Activated T-cell treated with anti-CD3 and anti-CD28 coated beads for 24 hours (primary cell): ENCODE data around the gene SOX9.
"Not testable (repeated sequence)": the region's sequence is repeated elsewhere in the genome, so short reads cannot be mapped to it uniquely, and the experiment has no call there.

Experiments used
- DNase-seq: peaks from one replicate; pipeline ENCODE4 v3.0.0-alpha.2; 2020; ENCODE audit warnings: low read depth

SOX9 gene

DNA sequence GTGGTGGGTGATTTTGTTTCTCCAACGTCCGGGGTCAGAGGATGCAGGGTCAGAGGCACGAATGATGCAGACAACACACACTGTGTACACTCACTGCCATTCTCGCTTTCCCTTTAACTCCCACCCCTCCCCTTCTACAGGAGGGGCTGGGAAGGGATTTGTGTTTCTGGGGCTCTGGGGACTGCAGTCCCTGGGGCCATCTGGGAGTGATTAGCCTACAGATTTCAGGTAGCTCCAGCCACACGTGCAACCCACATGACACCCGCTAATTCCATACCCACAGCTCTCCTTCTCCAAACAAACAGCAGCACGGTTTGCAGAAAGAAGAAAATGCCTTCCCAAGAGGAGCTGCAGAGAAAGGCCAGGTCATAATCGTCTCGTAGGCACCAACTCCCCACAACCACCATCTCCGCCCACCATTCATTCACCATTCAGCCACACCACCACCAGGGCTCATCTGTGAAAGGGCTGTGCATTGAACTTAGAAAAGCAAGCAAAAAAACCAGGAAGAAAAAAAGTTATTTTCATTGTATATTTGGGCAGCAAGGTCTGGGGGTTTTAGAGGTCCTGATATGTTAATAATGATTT lies 9.4 kb upstream of the SOX9 start:
- no peak for DNase-seq

DNA sequence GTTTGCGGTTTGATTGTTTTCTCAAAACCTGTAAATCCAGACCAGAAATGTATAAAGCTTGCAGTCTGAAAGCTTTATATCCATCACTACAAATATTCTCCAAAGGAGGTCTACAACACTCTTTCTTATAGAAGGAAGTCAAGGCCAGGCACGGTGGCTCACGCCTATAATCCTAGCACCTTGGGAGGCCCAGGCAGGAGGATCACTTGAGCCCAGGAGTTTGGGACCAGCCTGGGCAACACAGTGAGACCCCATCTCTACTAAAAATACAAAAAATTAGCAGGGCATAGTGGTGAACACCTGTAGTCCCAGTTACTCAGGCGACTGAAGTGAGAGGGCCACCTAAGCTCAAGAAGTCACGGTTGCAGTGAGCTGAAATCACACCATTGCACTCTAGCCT lies 8.9 kb upstream of the SOX9 start:
- DNase-seq: not testable (repeated sequence)

DNA sequence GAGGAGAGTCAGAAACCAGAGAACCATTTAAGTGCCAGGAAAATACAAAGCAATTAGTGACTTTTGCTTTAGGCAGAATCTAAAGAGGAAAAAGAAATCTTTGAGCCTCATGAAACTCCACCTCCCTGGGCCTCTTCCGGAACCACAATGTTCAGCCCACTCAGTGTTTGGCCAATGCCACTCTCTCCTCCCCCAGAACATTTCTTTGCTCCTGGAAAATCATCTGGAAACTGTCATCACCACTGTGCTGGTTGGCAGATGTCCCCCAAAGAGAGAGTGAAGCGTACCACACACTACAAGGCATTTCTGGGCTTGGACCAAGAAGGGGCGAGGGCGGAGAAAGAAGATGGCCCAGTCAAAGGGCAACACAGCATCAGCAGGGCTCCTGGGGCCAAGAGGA lies 7.1 kb upstream of the SOX9 start:
- no peak for DNase-seq

DNA sequence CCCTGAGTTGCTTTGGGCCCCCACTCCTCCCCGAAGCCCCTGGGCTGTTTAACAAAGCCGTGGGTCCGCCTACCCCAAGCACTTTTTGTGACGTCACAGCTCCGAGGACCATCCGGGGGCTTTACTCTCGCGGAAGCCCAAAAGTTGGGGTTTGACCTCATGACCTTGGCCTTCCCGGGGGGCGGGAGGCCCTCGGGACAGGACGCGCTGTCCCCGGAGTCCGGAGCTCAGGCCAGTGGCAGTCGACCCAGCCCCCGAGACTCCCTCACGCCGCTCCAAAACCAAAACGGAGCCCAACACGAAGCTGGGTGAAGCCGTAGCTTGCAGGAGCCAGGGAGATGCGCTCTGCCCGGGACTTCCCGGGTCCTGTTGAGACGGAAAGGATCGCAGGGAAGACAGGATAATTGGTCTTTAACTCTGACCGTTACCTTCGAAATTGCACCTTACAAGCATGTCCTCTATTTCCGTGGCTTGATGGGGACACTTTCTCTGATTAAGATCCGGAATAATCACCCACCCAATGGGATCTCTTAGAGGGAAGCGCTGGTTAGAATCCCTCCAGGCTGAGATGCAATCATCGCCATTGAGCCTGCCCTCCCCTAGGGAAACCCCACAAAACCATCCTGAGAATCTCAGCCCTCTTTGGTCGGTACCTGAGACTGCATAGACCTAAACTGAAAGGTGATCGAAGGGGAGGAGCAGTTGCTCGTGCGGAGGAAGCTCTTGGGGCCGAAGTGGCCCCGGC lies 4.9 kb upstream of the SOX9 start:
- DNase-seq: no peak

DNA sequence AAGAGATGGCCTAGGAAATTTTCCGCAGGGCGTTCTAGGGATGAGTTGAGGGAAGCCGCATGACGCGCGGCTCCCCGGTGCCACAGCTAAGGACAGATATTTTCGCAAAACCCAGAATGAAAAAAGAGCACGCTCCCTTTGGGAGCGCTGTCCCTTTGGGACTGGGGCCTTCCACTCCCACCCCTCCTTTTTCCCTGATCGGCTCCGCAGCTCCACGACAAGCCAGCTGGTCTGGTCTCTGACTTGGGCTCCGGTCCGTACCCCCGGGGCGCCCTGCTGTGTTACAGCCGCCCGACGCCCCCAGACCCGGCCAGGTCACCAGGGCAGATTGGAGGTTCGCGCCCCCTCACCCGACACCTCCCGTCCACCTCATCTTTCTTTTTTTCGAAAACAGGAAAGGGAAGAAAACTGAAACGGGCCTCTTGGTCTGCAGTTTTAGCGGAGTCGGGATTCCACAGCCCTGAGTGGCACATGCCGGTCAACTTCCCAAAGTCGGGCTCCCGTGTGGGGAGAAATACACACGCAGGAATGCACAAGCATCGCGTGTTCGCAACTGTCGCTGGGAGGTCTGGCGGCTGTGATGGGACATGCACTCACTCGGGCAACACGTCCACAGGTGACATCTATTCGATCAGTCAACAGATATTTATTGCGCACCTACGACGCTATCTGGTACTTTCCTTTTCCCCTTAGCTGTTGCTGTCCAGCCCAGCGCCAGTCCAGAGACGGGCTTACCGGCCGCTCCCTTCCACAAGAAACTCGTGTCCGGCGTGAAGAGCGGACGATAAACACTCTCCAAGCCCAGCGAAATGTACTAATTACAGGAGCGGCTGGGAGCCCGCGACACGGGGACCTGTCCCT lies 3.9 kb upstream of the SOX9 start:
- no peak for DNase-seq

DNA sequence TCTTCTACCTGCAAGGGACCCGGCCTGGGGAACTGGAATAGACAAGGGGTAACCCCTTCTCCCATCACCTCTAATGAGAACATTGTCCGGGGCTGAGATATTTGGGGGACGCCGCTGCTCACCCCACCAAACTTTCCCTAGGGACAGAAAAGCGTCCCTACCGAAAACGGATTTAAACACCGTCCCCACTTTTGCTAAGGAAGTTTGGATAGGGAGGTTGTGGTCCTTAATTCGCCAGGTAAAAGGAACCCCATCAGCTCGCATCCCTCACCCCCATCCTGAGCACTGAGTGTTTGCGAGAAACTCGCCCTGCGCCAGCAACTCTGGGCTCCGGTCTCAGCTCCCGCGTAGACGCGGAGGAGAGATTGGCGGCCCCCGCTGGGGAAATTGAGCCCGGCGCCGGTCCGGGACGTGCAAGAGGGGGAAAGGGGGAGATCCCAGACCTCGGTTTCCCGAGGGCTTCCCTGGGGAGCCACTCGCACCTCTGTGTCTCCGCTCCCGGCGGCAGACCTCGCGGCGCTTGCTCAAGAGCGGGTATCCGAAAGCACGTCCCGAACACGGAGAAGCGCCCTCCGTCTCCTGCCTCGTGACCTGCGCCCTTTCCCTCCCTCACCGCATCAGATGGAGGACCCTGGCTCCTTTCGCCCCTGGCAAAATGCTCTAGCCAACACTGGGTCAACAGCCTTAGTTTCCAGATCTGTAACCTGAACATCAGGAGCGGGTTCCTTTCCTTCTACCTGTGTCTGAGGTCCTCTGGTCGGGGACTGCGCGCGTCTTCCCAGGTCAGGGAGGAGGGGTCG lies 3.1 kb upstream of the SOX9 start:
- no peak for DNase-seq

DNA sequence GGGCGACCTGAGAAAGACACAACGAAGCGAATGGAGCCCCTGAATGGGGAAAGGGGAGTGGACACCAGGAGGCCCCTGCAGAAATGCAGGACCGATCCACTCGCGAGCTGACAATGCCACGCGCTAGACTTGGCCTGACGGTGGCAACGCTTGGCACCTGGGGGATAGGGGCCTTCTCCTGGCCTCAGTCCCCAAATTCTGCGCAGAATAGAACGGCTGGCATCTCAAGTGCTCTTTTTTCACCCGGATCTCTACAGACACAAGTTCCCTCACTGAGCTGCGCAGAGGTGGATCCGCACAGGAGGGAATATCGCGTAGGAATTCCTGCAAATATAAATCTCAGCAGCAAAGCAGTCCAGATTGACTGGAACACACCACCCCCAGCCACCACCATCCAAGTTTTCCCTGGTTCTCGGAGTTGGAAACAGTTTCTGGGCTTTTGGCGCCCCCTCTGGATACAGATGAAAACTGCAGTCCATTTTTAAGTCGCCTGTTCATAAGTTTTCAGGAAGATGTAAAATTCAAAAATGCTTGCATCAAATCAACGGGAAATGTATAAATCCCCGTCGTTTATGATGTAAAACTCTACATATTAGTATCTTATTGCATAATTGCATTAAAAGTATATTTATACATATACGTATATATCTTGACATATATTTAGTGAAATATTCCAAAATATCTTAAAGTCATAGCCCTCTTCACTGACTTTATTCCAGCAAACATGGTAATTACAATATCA lies 2.3 kb upstream of the SOX9 start:
- peak; percentile 11 for DNase-seq

DNA sequence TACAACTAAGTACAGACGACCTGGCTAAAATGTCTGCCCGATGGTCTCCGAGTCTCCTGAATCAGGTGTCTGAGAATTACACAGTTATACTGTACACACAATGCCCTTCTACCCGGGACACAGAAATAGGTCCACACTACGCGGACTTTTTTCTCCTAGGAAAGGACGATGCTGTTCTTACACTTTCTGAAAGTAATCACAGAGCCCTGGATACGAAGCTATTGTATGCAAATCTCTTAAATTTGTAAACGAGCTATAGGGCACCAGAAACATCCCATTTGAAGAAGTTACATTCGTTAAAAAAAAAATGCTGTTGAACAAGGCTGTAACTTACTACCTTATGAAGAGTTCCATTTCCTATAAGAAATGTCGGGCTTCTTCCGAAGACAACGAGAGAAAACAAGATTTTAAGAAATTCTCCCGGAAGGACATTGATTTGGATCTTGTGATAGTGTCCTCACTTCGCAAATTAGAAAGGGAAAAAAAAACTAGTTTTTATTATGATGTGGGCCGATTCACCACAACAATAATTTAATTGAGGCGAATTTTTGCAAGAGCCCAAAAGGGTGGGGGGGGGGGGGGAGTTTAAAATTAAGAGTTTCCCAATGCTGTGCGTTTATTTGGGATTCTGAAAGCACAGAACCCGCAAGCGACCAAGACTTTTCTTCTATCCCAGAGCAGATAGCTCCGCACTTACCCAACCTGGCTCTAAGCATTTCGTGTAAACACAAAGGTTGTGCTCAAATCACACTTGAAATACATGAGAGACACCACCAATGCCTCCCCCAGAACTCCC lies 1.5 kb upstream of the SOX9 start:
- DNase-seq: no peak

DNA sequence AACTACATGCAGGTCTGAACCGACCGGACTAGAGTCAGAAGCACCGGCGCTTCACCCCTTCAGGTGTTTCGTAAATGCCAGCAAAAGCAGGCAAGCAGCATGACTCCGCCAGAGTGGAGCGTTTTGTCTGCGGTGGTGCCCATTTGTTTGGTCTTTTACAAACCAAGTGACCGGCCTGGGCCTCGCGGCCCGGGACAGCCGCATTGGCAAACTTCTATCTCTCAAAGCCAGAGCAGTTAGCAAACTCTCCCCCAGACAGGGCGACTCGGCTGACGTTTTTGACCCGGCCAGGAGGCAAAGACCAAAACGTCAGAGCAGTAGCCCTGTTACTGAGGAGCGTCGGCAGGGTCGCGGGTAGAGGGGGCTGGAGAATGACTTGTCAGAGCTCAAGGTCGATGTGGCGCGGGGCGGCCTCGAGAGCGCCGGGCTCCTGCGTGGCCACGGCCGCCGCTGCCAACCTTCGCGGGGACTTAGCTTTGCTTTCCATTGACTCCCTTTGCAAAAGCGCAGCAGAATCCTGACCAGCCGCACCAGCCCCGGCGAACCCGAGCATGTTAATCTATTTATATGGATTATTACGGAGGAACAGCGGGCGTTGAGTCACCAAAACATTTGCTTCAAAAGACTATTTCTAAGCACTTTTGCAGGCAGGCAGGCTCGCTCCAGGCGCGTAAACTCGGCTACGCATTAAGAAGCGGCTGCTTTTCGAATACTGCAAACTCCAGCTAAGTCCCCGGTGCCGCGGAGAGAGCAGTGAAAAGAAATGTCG lies 763 bp upstream of the SOX9 start:
- DNase-seq: no peak

DNA sequence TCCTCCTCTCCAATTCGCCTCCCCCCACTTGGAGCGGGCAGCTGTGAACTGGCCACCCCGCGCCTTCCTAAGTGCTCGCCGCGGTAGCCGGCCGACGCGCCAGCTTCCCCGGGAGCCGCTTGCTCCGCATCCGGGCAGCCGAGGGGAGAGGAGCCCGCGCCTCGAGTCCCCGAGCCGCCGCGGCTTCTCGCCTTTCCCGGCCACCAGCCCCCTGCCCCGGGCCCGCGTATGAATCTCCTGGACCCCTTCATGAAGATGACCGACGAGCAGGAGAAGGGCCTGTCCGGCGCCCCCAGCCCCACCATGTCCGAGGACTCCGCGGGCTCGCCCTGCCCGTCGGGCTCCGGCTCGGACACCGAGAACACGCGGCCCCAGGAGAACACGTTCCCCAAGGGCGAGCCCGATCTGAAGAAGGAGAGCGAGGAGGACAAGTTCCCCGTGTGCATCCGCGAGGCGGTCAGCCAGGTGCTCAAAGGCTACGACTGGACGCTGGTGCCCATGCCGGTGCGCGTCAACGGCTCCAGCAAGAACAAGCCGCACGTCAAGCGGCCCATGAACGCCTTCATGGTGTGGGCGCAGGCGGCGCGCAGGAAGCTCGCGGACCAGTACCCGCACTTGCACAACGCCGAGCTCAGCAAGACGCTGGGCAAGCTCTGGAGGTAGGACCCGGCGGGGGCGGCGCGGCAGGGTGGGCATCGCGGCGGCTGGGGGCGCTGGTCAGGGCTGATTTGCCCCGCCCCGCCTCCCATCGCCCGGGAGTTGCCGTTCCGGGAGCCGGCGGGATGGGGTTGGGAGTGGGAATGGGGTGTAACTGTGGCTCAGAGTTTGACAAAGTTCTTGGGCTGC lies 567 bp downstream of the SOX9 start:
- DNase-seq: no peak

DNA sequence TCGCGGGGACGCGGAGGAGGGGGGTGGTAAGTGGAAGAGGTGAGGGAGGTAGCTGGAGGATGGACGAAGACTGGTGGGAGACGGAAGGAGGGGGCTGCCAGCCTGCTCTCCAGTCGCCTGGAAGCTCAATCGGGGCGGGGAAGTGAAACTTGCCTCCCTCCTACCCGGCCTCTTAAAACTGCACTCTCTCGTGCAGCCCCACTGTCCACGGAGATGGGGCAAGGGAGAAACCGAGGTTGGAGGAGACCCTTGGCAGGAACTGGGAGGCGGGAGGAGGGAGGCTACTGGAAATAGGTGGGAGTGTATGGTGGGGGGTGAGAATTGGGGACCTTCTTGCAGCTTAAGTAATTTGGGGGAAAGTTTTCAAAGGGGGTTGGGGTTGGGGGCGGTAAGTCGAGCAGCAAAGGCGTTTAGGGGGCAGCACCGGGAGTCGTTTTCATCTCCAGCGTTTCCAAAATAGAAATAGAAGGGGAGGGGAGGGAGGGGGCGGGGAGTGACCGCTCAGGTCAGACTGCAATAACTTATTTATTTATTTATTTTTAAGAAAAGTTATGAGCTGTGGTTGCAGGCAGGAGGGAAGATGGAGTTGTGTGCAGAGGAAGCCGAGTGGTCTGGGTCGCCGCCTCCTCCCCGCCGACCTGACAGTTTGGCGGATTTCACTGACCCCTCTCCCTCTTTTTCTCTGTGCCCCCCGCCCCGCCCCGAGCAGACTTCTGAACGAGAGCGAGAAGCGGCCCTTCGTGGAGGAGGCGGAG lies 1.4 kb downstream of the SOX9 start:
- DNase-seq: no peak

DNA sequence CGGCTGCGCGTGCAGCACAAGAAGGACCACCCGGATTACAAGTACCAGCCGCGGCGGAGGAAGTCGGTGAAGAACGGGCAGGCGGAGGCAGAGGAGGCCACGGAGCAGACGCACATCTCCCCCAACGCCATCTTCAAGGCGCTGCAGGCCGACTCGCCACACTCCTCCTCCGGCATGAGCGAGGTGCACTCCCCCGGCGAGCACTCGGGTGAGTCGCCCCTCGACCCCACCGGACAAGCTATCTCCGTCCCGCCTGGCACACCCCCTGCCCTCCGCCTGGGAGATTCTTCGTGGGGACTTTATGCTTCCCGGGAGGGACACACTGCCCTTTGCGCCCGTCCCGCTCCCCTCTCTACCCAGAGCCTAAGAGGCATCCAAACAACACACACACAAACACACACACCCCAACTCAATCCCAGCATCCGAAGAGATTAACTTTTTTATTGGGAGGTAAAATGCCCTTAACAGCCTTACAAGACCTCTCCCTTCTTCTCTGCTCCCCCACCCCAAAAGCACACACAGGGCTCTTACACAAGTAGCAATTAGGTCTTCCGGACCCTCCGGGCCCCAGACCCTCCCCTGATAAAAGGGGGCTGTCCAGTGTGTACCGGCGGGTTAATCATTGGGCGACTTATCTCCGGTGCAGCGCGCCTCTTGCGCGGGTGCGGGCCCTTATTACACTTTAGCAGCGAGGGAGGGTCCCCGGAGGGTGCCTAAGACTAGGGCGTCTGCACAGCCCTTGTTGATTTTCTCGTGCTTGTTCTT lies 2.1 kb downstream of the SOX9 start:
- no peak for DNase-seq

DNA sequence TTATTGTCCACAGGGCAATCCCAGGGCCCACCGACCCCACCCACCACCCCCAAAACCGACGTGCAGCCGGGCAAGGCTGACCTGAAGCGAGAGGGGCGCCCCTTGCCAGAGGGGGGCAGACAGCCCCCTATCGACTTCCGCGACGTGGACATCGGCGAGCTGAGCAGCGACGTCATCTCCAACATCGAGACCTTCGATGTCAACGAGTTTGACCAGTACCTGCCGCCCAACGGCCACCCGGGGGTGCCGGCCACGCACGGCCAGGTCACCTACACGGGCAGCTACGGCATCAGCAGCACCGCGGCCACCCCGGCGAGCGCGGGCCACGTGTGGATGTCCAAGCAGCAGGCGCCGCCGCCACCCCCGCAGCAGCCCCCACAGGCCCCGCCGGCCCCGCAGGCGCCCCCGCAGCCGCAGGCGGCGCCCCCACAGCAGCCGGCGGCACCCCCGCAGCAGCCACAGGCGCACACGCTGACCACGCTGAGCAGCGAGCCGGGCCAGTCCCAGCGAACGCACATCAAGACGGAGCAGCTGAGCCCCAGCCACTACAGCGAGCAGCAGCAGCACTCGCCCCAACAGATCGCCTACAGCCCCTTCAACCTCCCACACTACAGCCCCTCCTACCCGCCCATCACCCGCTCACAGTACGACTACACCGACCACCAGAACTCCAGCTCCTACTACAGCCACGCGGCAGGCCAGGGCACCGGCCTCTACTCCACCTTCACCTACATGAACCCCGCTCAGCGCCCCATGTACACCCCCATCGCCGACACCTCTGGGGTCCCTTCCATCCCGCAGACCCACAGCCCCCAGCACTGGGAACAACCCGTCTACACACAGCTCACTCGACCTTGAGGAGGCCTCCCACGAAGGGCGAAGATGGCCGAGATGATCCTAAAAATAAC lies 3.0 kb downstream of the SOX9 start:
- DNase-seq: no peak

DNA sequence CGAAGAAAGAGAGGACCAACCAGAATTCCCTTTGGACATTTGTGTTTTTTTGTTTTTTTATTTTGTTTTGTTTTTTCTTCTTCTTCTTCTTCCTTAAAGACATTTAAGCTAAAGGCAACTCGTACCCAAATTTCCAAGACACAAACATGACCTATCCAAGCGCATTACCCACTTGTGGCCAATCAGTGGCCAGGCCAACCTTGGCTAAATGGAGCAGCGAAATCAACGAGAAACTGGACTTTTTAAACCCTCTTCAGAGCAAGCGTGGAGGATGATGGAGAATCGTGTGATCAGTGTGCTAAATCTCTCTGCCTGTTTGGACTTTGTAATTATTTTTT lies 3.6 kb downstream of the SOX9 start:
- no peak for DNase-seq

DNA sequence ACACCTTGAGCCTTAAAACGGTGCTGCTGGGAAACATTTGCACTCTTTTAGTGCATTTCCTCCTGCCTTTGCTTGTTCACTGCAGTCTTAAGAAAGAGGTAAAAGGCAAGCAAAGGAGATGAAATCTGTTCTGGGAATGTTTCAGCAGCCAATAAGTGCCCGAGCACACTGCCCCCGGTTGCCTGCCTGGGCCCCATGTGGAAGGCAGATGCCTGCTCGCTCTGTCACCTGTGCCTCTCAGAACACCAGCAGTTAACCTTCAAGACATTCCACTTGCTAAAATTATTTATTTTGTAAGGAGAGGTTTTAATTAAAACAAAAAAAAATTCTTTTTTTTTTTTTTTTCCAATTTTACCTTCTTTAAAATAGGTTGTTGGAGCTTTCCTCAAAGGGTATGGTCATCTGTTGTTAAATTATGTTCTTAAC lies 4.4 kb downstream of the SOX9 start:
- DNase-seq: no peak

DNA sequence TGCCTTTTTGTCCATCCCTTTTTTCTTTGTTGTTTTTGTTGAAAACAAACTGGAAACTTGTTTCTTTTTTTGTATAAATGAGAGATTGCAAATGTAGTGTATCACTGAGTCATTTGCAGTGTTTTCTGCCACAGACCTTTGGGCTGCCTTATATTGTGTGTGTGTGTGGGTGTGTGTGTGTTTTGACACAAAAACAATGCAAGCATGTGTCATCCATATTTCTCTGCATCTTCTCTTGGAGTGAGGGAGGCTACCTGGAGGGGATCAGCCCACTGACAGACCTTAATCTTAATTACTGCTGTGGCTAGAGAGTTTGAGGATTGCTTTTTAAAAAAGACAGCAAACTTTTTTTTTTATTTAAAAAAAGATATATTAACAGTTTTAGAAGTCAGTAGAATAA lies 4.9 kb downstream of the SOX9 start:
- DNase-seq: no peak
